Coronary artery (tissue), 2 donors: Measurements from ENCODE around the gene ZNF92.
"Not testable (repeated sequence)": the region's sequence is repeated elsewhere in the genome, so short reads cannot be mapped to it uniquely, and the experiment has no call there.

Experiments used
- DNase-seq: peaks from one replicate; pipeline ENCODE4 v3.0.0-alpha.2; 2017; ENCODE audit warnings: low spot score
- H3K27ac ChIP-seq, 2 donors: fragments of 200-600 bp; sonication (generic); one replicate each; pipeline ENCODE4 v1.5.1; 2016 to 2019
- H3K4me3 ChIP-seq: fragments of 200-600 bp; sonication (generic); 2 replicates; pipeline ENCODE4 v1.5.1; 2016; ENCODE audit warnings: mild to moderate bottlenecking, moderate library complexity
- CTCF ChIP-seq: fragments of 200-600 bp; sonication (generic); IDR thresholded peaks from one replicate; pipeline ENCODE4 v1.5.1; 2019; ENCODE audit warnings: antibody characterized with exemption

ZNF92 gene

GRCh38 chr7:65444205-65444842, 70.7 kb downstream of the ZNF92 start:
- DNase-seq, result no peak
- H3K27ac ChIP-seq, result no peak overlapping the region
- no peak overlapping the region for H3K4me3 ChIP-seq
- TF ChIP-seq CTCF, result no peak

- no peak for TF ChIP-seq CTCF
- Histone ChIP-seq H3K4me3 (no peak overlapping the region), H3K27ac (no peak overlapping the region)
- no peak for DNase-seq
Observed at GRCh38 chr7:65444899-65445823, 71.5 kb downstream of the ZNF92 start.

- not testable (repeated sequence) for H3K4me3 ChIP-seq, DNase-seq, H3K27ac ChIP-seq
Observed at GRCh38 chr7:65447041-65447440, 73.4 kb downstream of the ZNF92 start.

- no peak overlapping the region for H3K4me3 ChIP-seq
- no peak overlapping the region for H3K27ac ChIP-seq
- no peak for TF ChIP-seq CTCF
- no peak for DNase-seq
Observed at GRCh38 chr7:65448816-65449504, 75.3 kb downstream of the ZNF92 start.

- Histone ChIP-seq H3K4me3 (no peak overlapping the region), H3K27ac (no peak overlapping the region)
- no peak for DNase-seq
- TF ChIP-seq CTCF, result no peak
Observed at GRCh38 chr7:65449505-65449852, 75.8 kb downstream of the ZNF92 start.
